GM18873 (cell line): Measurements from ENCODE around the gene SERP2.

Source experiments
- ATAC-seq: cut with Tn5 transposase; IDR thresholded peaks from one replicate; pipeline ENCODE4 v1.9.1; 2021; ENCODE audit warnings: mild to moderate bottlenecking, moderate library complexity, moderate number of reproducible peaks; ENCODE audit not compliant: unreplicated experiment, low FRiP score

The SERP2 gene

DNA sequence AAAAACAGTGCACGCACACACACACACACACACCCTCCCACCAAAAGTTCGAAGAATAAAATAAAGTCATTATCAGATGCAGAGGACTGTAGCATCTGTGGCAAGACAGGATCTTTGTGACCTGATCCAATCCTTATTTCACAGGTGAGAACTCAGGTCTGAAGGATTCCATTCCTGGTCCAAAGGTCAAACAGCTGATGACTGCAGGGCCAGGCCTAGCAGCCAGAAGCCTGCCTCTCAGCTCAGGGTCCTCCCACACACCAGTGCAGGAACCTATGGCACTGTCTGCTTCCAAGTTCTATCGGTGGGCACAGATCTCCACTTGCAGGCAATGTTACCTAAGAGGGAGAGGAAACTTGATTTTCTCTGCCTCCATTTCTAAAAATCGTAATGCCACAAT lies 57.5 kb downstream of the SERP2 start:
- no peak for ATAC-seq

DNA sequence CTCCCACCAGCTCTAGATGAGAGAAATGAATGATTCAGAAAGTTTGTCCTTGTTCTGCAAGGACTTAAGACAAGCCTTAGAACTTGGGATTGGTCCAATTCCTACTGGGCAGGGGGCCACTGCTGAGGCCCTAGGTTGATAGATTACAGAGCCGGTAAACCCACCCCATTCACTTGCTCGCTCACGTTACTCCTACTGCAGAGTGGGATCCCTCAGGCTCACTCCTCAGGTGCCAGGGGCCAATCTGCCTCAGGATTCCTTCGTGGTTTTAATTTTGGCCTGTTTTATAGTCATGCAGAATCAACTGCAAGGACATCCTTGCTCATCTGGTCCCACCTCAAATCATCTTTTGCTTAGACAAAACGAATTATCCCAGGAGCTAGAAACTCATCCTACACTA lies 59.0 kb downstream of the SERP2 start:
- no peak for ATAC-seq

DNA sequence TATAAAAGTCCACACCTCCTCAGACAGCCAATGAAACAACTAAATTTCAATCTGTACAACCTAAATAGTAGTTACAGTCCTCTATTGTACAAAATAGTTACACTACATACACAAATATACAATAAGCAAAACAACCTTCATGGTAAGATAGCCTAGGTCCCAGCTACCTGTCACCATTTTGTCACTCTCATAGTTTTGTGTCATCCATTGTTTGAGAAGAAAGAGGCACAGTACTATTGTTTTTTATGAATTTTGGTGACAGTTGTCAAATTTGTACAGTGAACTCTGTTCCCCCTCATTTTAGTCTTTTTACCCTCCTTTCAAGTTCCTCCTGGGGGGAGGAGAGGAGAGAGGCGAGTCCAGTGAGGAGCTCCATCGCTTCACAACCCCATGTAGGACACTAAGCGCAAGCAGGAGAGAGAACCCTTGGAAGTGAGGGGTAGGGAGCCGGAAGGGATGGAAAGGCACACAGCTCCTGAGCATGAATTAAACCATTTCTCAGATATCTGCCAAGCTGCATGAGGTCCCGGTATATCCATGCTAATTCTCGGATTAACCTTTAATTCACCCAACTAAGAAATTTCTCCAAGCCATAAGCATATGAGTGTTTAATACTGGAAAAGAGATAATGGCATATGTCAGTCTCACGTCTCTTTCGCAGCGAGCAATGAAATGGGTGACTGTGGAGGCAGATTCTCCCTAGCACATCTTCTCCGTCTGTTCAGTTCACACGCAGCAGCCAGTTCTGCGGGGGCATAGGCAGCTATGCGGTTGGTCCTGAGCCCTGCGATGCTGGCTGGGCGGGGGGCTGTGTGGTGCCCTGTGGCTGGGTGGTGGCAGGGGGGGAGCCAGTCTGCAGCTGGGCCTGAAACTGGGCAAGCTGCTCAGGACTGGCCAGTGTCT lies 60.5 kb downstream of the SERP2 start:
- no peak for ATAC-seq

DNA sequence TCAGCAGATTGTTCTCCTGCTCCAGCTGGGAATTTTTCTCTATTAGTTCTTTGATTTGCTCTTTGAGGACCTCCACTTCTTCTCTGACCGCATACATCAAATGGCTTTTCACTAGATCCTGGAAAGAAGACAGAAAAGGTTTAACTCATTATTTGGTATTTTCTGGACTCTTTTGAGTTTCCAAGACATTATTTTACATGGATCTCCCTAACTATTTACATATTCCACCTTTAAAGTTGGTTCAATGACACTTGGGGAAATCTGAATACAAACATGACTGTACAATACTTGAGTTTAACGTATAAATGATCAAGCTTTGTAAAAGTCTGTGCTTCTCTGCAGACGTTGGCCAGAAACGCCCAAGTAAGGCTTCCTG lies 61.1 kb downstream of the SERP2 start:
- no peak for ATAC-seq

DNA sequence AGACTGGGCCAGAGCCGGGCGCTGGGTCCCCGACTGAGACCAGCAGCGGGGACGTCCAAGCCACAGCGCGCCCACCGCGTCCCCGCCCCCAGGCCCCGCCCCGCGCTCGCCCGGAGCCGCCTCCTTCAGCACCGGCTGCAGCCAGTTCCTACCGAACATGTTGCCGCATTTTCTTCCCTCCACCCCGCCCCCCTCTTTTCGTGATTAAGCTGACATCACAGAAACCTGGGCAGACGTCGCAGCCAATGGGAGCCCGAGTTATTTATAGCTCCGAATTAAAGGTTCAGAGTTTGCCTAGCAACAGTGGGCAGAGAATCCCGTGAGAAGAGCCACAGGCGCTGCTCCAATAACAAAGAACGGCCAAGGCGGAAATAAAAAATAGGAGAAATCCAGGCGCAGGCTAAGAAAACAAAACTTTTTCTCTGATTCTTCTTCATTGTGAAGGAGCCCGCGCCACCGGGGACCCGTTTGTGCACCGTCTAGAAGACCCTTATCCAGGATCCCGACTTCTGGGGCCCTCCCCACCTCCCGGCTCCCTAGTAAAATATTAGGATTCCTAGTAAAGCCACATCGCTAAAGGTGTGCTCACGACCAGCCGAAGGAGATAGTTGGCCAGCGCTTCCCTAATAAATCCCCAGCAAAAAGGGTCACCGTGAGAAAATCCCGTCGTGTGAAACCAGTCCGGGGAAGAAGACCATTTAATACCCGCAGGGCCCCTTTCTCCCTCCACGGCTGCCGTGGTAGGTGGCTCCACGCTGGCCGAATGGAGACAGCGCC lies 61.7 kb downstream of the SERP2 start:
- ATAC-seq, result no peak

DNA sequence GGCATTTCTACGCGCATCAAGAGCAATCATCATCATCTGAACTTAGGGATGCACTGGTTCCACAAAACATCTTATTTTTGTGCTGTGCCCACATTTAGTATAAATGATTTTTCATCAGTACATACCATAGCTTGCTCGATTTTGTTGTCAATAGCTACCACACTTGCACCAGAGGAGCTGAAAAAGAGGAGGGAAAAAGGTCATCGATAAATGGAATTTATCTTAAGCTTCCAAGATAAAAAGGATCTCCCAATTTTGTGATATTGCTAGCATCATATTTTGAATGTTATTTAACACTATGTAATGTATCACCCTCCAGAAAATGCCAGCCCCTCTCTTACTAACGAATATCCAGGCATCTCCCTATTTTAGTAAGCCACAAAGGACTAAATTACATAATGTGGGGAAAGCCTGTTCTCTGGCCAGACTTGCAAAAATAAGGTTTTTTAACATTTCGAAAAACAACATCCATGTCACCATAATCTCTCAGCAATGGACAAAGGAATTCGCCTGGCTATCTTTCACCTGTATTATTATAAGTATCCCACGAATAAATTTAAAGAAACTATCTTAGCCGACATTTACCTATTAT lies 62.4 kb downstream of the SERP2 start:
- ATAC-seq, result no peak

DNA sequence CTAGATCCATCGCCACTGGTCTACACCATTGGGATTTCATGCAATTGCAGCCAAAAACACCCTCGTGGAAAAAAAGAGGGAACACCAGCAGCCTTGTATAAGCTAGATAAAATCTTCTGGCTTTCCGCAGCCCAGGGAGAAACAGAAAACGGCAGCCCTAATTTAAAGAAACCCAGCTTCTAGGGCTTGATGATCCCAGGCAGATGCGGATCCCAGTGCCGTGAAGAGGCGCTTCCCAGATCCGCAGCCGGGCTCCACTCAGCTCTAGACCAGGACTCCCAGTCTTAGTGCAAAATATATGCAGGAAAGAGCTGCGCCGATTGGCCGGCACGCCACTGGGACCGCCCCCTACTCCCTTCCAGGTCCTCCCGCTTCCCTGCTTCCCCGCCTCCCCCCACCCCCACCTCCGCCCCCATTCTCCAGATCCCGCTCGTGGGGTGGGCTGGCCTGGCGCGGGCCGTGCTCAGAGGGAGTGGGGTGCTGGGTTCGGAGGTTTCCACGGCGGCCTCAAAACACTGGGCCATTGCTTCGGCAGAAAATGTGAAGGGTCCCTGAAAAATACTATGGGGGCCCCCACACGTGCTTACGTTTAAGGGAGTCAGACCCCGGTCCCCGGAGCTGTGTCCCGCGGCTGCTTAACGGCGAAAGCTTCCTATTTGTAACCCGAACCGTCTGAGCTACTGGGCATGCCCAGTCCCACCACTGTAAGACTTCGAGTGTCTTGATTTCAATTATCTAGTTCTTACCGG lies 63.1 kb downstream of the SERP2 start:
- no peak for ATAC-seq

DNA sequence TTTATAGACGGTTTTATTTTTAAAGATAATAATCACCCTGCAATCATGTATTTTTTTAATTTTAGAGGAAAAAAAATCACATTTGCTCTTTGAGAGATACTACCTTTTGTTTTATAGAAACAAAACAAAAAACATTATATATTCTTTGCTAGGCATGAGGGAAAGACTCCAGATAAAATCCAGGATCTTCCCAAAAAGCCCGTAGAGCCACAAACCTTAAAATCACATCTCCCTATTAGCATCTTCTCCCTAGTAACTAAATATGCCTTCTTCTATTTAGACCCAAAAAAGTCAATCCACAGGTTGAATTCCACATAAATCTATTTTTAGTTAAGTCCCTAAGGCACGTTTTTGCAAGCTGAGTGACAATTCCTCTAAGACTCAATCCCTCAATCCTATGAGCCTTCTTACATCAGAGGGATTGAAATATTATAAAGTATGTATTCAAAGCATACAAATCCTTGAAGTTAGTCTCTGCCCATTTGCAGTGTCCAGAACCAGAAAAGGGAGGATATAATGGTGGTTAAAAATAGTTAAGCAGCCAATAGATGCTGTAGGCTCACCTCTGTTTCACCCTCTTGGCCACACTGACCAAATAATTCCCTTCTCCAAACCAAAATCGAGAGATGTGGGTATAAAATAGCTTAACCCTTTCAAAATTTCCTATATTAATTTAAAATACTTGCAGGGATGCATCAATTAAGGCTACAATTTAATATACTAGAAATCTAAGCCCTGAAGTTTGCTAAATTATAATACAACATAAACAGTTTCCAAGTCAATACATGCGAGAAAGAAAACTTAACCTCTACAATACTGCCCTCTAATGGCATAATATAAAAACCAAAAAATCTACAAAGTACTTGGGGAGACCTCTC lies 64.0 kb downstream of the SERP2 start:
- ATAC-seq, result no peak

DNA sequence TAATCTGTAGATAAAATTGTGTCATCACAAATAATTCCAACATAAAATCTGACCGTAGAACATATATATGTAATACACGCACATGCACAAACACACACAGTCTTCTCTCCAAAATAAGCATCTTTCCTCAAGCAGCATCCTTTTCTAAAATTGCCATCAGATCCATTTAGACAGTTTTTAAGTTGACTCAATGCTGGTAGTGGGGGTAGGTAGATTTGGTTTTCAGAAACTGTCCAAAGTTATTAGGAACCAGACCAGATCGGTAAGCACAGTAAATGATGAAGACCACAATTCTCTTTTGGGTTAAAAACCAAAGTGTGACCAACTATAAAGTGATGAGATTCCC lies 64.6 kb downstream of the SERP2 start:
- no peak for ATAC-seq

DNA sequence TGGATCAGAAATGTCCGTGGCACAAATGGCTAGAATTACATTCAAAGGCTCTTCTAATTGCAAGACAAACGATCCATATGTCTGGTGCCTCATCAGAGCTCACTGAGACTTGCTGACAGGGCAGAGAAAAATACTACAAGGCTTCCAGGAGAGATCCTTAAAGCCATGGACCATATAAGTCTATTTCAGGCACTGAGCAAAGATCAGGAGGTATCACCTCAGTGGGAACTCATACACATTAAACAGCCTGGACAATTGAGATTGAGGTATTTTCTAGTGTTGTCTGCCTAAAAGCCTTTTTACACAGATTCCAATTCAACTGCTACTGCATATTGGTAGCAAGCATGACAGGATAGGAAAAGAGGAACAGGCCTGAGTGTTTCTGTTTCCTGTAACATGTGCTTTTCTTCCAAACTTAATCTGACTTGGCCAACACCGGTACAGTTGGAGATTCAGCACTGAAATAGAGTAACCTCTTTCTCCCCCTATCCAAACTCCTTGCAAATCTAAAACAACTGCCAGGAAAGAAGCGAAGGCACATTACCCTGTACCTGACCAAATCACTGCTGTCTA lies 65.9 kb downstream of the SERP2 start:
- ATAC-seq, result no peak

DNA sequence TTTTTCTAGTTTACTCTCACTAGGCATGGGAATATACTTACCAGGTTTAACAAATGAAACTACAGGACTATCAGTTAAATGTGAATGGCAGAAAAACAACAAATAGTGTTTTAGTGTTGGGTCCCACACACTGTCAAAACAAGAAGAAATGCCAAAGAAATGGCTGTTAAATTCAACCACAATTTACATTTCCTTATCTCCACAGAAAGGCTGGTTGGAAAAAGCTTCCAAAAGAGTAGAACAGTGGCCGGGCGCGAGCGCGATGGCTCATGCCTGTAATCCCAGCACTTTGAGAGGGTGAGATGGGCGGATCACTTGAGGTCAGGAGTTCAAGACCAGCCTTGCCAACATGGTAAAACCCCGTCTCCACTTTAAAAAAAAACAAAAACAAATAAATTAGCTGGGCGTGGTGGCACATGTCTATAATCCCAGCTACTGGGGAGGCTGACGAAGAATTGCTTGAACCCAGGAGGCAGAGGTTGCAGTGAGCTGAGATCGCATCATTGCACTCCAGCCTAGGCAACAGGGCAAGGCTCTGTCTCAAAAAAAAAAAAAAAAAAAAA lies 66.5 kb downstream of the SERP2 start:
- ATAC-seq, result no peak
